ENCODE results near the gene BRD2.

- TF ChIP-seq EZH2 (IDR thresholded peaks at IDR 0.05; ENCODE audit: borderline replicate concordance, low read depth, low read length, severe bottlenecking) (no peak), CTCF (IDR thresholded peaks at IDR 0.05; ENCODE audit: borderline replicate concordance, extremely low read depth, low read length, poor library complexity, severe bottlenecking) (no peak)
Measured at GRCh38 chr6:32945108-32945760, 23.2 kb upstream of the BRD2 start.
